GM19395 (cell line): ENCODE measurements around the gene TMEM144.
"Not testable (repeated sequence)": the region's sequence is repeated elsewhere in the genome, so short reads cannot be mapped to it uniquely, and the experiment has no call there.

Experiments
- ATAC-seq: cut with Tn5 transposase; IDR thresholded peaks from one replicate; pipeline ENCODE4 v1.9.1; 2021; ENCODE audit warnings: mild to moderate bottlenecking, moderate library complexity; ENCODE audit not compliant: unreplicated experiment

TMEM144 gene

DNA sequence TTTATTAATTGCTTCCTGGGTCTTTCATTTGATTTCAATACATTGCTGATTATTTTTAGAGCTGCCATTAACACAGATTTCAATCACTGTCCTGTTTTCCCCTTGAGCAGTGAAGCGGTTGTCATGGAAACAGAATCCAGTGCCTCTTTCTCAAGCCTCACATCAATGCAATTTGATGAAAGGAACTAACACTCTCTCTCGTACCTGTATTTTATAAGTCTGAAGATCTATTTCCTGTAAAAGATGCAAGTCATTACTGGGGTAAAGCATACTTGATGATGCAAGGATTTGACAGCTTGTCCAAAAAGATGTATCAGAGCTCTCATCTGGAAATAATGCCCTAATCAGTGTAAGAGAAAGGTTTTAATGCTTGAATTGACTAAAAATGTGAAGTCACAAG, 19.6 kb upstream of the TMEM144 start:
- ATAC-seq, result no peak

DNA sequence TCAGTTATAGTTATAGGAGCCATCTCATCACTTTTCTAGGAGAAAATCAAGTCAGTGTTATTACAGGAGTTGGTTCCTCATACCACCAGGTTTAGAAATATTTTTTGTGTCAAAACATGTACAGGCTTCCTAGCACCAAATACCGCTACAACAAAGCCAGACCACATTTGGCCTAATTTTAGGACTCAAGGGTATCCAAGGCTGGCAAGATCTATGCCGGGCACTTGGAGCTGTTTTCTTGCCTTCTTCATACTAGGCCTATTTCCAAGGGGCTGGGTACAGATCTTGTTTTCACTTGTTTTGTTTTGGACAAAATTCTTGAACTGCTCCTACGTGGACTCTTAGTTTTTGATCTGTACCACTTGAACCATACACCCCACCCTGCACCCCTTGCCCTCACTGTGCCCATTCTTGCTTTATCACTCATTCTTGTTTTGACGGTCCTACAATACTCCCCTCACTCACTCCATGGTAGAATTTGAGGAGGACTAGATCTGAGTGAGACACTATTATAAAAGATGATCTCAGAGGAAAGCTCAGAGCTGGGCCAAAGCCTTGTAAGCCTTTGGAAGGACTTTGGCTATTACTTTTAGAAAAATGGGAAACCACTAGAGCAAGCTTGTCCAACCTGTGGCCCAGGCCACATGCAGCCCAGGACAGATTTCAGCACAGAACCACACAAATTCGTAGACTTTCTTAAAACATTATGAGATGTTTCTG, 17.7 kb upstream of the TMEM144 start:
- ATAC-seq, result no peak

DNA sequence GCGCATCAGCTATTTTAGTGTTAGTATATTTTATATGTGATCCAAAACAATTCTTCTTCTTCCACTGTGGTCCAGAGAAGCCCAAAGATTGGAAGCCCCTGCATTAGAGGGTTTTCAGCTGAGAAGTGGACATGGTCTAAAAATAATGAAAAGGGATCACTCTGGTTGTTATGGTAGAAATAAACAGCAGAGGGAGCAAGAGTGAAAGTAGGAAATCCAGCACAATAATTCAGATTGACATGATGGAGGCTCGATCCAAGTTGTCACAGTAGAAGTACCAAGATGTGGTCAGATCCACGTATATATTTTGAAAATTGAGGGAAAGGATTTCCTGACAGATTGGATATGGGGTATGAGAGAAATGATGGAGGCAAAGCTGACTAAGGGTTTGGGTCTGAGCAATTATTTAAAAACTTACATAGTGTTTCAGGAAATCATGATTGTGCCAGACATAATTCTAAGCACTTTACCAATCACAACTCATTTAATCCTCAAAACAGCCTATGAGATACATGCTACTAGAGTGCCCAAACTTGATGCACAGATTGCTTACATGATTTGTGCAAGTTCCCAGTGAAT, 17.0 kb upstream of the TMEM144 start:
- ATAC-seq, result peak; percentile 76

DNA sequence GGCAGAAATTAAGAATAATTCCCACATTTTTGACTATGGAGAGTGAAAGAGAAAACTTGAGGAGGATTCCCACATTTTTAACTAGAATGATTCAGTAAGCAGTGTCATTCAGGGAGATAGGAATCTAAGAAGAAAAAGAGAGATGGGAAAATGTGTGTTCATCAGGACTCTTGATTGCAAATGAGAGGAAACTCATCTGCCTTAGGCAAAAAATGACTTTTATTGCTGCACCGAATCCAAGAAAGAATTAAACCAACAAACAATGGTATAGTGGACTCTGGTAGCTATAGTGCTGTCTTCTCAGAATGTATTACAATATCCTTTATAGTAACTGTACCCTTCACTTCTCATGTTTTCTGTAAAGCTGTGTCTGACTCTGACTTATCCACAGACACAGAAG, 15.0 kb upstream of the TMEM144 start:
- no peak for ATAC-seq

DNA sequence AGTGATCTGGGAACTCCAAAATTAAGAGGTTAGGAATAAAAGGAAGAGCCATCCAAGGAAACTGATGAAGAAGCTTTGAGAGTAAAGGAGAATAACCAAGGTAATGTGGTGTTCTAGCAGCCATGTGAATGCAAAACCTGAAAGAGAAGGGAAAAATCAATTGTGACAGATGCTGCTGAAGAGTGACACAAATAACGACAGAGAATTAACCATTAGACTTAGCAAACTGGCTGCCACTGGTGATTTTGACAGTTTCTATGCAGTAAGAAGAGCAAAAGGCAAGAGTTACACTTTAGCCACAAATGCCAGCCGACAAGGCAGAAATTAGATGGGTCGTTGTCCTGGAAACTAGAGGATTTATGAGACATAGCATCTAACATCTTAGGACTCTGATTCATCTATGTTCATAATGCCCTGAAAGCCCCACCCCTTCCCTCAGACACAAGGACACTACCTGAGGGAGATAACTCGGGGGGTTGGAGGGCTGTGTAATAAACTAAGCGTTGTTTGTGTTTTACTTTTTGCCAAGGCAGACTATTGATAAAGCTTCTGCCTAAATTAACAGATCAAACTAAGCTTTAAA, 13.0 kb upstream of the TMEM144 start:
- no peak for ATAC-seq

DNA sequence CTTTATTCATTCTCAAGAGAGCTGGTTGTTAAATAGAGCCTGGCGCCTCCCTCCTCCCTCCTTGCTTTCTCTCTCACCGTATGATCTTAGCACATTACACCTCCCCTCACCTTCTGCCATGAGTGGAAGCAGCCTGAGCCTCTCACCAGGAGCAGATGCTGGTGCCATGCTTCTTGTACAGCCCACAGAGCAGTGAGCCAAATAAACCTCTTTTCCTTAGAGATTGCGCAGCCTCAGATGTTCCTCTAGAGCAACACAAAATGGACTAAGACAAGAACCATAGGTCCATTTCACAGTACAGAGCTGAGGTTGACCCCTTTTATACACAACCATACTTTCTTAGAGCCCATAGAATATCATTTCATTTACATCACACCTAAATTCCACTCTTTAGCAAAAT, 10.1 kb upstream of the TMEM144 start:
- ATAC-seq, result no peak

- ATAC-seq, result peak; percentile 13
Observed at GRCh38 chr4:158201322-158201721, 9.0 kb upstream of the TMEM144 start.

DNA sequence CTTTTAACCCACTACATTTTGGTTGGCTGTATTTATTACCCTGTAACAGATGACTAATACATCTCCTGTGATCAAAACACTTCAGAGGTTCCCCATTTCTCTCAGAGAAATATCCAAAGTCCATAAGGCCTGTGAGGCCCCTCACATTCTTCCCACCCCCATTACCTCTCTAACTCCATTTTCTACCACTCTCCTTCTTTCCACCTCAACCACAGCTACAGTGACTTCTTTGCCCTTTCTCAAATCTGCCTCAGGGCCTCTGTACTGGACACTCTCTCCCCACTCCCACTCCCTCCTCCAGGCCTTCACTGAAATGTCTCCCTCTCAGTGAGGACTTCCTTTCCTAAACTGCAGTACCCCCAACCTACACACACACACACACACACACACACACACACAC, 8.4 kb upstream of the TMEM144 start:
- peak; percentile 9 for ATAC-seq

DNA sequence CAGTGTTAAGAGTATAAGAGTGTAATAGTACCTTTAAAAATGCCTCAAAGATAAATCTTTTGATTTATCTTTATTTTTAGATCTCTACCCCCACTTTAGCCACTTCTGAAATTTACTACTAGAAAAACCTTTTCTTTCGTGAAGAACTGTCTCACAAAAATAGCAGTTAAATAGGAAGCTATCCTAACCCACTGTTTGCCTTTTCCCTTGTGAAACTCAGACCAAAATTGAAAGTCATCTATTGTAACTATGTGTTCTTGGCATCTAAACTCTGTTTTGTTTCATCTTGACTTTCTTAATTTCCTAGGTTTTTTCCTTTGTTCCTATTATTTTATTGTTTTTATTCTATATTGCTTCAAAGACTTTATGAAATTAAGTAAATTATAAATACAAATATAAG, 7.8 kb upstream of the TMEM144 start:
- ATAC-seq, result peak; percentile 45

DNA sequence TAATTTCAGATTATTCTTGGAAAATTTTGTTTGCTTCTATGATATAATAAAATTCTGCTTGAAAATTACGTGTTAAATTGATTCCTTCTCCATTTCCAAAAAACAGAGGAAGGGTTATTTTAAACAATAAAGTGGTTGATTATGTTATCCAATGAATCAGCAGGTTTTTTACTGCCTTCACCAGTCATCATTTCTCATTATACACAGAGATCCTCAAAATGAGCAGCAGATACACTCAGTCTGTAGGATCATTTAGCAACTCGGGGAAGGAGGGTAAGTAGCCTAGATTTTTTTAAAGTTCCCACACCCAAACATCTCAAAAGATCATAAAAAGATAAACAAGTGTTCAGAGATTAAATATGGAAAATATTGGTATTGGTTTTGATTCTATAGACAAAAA, 6.8 kb upstream of the TMEM144 start:
- ATAC-seq, result no peak

- no peak for ATAC-seq
Observed at GRCh38 chr4:158203929-158204328, 6.4 kb upstream of the TMEM144 start.

DNA sequence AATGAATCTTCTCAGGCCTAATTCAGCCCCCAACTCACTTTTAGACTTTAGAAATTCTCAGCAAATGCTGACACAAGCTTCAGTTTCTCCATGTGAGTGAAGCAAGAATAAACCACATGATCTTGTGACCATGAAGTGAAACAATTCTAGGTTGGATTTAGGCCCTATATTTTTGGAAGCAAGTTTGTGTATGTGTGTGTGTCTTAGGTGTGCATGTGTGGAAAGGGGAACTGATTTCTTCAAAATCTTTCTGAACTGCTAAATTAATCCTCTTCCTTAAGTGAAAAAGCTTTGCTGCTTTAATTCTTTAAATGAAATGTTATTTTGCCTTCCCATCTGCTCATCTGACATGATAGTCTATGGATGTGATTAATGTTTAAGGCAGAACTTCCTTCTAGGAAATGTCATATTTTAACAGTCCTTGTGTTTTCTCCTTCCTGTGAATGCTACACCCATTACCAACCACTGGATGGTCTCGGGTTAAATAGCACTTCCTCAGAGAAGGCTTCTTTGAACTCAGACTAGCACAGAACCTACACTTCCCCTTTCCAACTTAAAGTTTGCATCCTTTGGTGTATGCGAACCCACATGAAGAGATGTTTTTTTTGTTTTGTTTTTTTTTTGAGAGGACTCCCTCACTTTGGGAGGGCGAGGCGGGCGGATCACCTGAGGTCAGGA, 1.2 kb upstream of the TMEM144 start:
- peak; percentile 81 for ATAC-seq

DNA sequence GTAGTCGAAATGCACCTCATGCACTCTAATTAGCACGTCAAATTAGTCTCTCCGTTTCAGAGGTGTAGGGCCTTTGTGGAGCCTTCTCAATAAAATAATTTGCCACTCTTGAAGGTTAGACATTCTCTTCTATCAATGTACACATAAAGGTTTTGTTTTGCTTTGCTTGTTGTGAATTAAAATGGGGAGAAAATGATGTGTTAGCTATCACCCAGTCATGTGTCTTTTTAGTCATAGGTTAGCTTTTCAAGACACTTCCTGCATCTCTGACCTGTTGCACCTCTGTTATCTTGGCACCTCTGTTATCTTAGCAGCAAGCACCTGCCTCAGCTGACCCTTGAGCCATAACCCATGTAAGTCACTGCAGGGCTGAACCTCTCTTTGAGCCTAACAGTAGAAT, 936 bp downstream of the TMEM144 start:
- ATAC-seq, result no peak

DNA sequence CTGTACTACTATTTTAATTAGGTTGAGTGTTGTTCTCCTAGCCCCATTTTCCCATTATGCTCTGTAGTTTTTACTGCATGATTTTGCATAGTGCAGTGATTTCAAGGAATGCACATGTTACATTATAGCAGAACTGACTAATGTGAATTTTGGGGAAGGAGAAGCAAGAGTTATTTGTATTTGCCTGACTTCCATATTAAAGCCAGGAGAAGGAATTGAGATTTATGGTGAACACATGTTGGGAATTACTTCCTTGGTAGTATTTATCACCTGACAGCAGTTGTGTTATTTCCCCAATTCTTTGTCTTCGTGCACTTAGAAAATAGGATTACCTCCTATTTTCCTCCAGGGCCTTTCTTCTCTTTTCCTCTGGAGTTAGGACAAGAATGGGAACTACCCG, 3.2 kb downstream of the TMEM144 start:
- ATAC-seq, result no peak

- no peak for ATAC-seq
Observed at GRCh38 chr4:158214856-158215255, 4.6 kb downstream of the TMEM144 start.

DNA sequence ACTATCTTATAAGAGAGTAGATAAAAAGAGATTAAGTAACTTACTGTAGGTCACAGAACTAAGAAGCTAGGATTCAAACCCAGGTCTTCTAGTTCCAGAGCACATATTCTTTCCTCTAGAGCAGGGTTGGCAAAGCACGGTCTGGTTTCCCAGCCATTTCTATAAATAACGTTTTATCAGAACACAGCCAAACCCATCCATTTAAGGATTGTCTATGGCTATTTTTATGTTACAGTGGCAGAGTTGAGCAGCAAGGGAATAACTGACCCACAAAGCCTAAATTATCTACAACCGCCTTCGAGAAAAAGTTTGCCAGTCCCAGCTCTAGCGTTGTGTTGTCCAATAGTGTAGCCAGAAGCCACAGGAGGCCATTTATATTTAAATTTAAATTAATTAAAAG, 7.5 kb downstream of the TMEM144 start:
- no peak for ATAC-seq

GRCh38 chr4:158219623-158220022, 9.3 kb downstream of the TMEM144 start:
- peak; percentile 59 for ATAC-seq

- not testable (repeated sequence) for ATAC-seq
Observed at GRCh38 chr4:158224318-158224717, 14.0 kb downstream of the TMEM144 start.

GRCh38 chr4:158224999-158225398, 14.7 kb downstream of the TMEM144 start:
- ATAC-seq, result not testable (repeated sequence)

- not testable (repeated sequence) for ATAC-seq
Observed at GRCh38 chr4:158227880-158228279, 17.6 kb downstream of the TMEM144 start.

- ATAC-seq, result not testable (repeated sequence)
Observed at GRCh38 chr4:158228399-158228798, 18.1 kb downstream of the TMEM144 start.

GRCh38 chr4:158229768-158230167, 19.5 kb downstream of the TMEM144 start:
- ATAC-seq, result no peak
